Measurements from ENCODE around the gene SNX17. TPM values are rescaled to one million over a fixed set of nuclear protein-coding genes. Genes with fewer than 3 reads are reported as not detected.
A peak's percentile ranks its signal among the peaks of the same experiment; 100 is the strongest.
"Not testable (repeated sequence)": the region's sequence is repeated elsewhere in the genome, so short reads cannot be mapped to it uniquely, and the experiment has no call there.

SNX17 gene
- total and polyA plus RNA-seq, 5 experiments from 2014 or later, result 121 to 217 (median 200) TPM

GRCh38 chr2:27409321-27410073 is 39.1 kb downstream of the SNX17 start, which contains the start of gene PPM1G:
PPM1G (minus strand) TSS chr2:27409591; CDS start chr2:27409422, 169 bp downstream.
- DNase-seq, result peak; percentile 92 to 97 (median 95)
- peak within 1 kb of the TSS; percentile 83 to 98 (median 96) for H3K27ac Mint-ChIP-seq
- H3K27me3 Mint-ChIP-seq, result peaks cover 0 to 5% (median 2%) of the 10 kb centered on the region in 5 donors

GRCh38 chr2:27412419-27413152 is 42.2 kb downstream of the SNX17 start:
- Mint-ChIP-seq H3K36me3 (peaks cover 0 to 1% (median 0%) of the 10 kb centered on the region in 3 donors), H3K27me3 (peaks cover 0 to 5% (median 2%) of the 10 kb centered on the region in 5 donors), H3K4me3 (peak overlapping the region in 1 of 10 donors; percentile 19), H3K27ac (peak overlapping the region in 4 of 10 donors; percentile 23 to 71 (median 57)), H3K4me1 (peaks cover 10 to 21% (median 16%) of the 10 kb centered on the region in 4 donors), H3K9me3 (no peaks in the 10 kb centered on the region)
- ATAC-seq (no peak), DNase-seq (no peak)
- POLR2A ChIA-PET, result interaction anchor here (1.2 to 1.7 kb wide), 2 partner anchors 11 to 16 kb away, joined by 3 to 8 read pairs; partner anchors contain the start of gene NRBP1

More at GRCh38 chr2:27409321-27410073, 39.1 kb downstream of the SNX17 start, which contains the start of gene PPM1G:
- peak; percentile 94 to 96 for ATAC-seq
- peaks cover 19 to 43% (median 35%) of the 10 kb centered on the region in 4 donors for H3K4me1 Mint-ChIP-seq
- H3K36me3 Mint-ChIP-seq, result peaks cover 0 to 19% (median 0%) of the 10 kb centered on the region in 3 donors
- H3K9me3 Mint-ChIP-seq, result no peaks in the 10 kb centered on the region
- H3K4me3 Mint-ChIP-seq, result peak within 1 kb of the TSS; percentile 87 to 95 (median 93)
- POLR2A ChIA-PET, result interaction anchor here (0.6 to 3.4 kb wide), 18 partner anchors 11 to 254 kb away, joined by 3 to 58 read pairs (median 6); partner anchors contain the start of genes ATRAID, CCDC121, EIF2B4 and GPN1

- ATAC-seq, result no peak
- POLR2A ChIA-PET, result no interaction called here
Measured at GRCh38 chr2:27416151-27416550, 45.7 kb downstream of the SNX17 start.

GRCh38 chr2:27420996-27421395 is 50.6 kb downstream of the SNX17 start:
- POLR2A ChIA-PET, result interaction anchor here (1.1 kb wide), 1 partner anchor 11 kb away, joined by 3 read pairs; the partner anchor contains the start of gene PPM1G
- Mint-ChIP-seq H3K9me3 (no peaks in the 10 kb centered on the region), H3K4me3 (no peak overlapping the region), H3K4me1 (no peaks in the 10 kb centered on the region), H3K27me3 (no peaks in the 10 kb centered on the region), H3K27ac (no peak overlapping the region), H3K36me3 (no peaks in the 10 kb centered on the region)
- DNase-seq (no peak), ATAC-seq (no peak)

More at GRCh38 chr2:27416151-27416550, 45.7 kb downstream of the SNX17 start:
- Mint-ChIP-seq H3K4me1 (peaks cover 0 to 2% (median 0%) of the 10 kb centered on the region in 4 donors), H3K27me3 (peaks cover 0 to 5% (median 2%) of the 10 kb centered on the region in 5 donors), H3K27ac (no peak overlapping the region), H3K36me3 (no peaks in the 10 kb centered on the region), H3K4me3 (no peak overlapping the region), H3K9me3 (no peaks in the 10 kb centered on the region)
- DNase-seq, result no peak

GRCh38 chr2:27421660-27422250 is 51.3 kb downstream of the SNX17 start:
- POLR2A ChIA-PET, result no interaction called here
- peak overlapping the region in 2 of 10 donors; percentile 33 to 50 for H3K27ac Mint-ChIP-seq

GRCh38 chr2:27422958-27423357 is 52.5 kb downstream of the SNX17 start:
- POLR2A ChIA-PET, result no interaction called here

More at GRCh38 chr2:27421660-27422250, 51.3 kb downstream of the SNX17 start:
- H3K4me1 Mint-ChIP-seq, result no peaks in the 10 kb centered on the region
- no peaks in the 10 kb centered on the region for H3K36me3 Mint-ChIP-seq
- DNase-seq (no peak), ATAC-seq (no peak)
- H3K4me3 Mint-ChIP-seq, result no peak overlapping the region
- H3K9me3 Mint-ChIP-seq, result no peaks in the 10 kb centered on the region
- no peaks in the 10 kb centered on the region for H3K27me3 Mint-ChIP-seq

GRCh38 chr2:27425039-27425438 is 54.6 kb downstream of the SNX17 start:
- H3K9me3 Mint-ChIP-seq, DNase-seq, H3K27me3 Mint-ChIP-seq, H3K27ac Mint-ChIP-seq, ATAC-seq, H3K36me3 Mint-ChIP-seq, H3K4me3 Mint-ChIP-seq: not testable (repeated sequence)
- peaks cover 13 to 21% (median 18%) of the 10 kb centered on the region in 4 donors for H3K4me1 Mint-ChIP-seq
- POLR2A ChIA-PET, result interaction anchor here (0.6 to 0.8 kb wide), 2 partner anchors 15 to 70 kb away, joined by 3 to 6 read pairs; partner anchors contain the start of genes FNDC4 and PPM1G

More at GRCh38 chr2:27422958-27423357, 52.5 kb downstream of the SNX17 start:
- no peak for DNase-seq
- H3K27ac Mint-ChIP-seq, result no peak overlapping the region
- H3K36me3 Mint-ChIP-seq, result no peaks in the 10 kb centered on the region
- peaks cover 4 to 10% (median 5%) of the 10 kb centered on the region in 4 donors for H3K4me1 Mint-ChIP-seq
- no peak for ATAC-seq
- H3K9me3 Mint-ChIP-seq, result no peaks in the 10 kb centered on the region
- H3K27me3 Mint-ChIP-seq, result no peaks in the 10 kb centered on the region
- H3K4me3 Mint-ChIP-seq, result no peak overlapping the region

Other genes starting within 250 kb of the SNX17 start
- gene ABHD1, start 246.8 kb upstream of the SNX17 start, total RNA-seq, result 1 to 10 TPM; 2.1 to 2.7 TPM
- gene ABHD1, start 246.8 kb upstream of the SNX17 start, polyA plus RNA-seq, result 1 to 10 TPM; 1.3 to 1.7 (median 1.4) TPM
- 10 to 100 TPM; 35.9 to 43.3 TPM for gene PREB, start 236.0 kb upstream of the SNX17 start, total RNA-seq
- gene PREB, start 236.0 kb upstream of the SNX17 start, polyA plus RNA-seq, result 10 to 100 TPM; 40.6 to 58.4 (median 51.1) TPM
- not detected for gene PRR30, start 231.2 kb upstream of the SNX17 start, total RNA-seq
- gene PRR30, start 231.2 kb upstream of the SNX17 start, polyA plus RNA-seq, result not detected
- not detected for gene TCF23, start 221.6 kb upstream of the SNX17 start, total RNA-seq
- not detected for gene TCF23, start 221.6 kb upstream of the SNX17 start, polyA plus RNA-seq
- gene ATRAID, start 158.6 kb upstream of the SNX17 start, total RNA-seq, result 100 to 1,000 TPM; 105 TPM
- gene ATRAID, start 158.6 kb upstream of the SNX17 start, polyA plus RNA-seq, result 100 to 1,000 TPM; 299 to 388 (median 360) TPM
- gene SLC5A6, start 158.3 kb upstream of the SNX17 start, total RNA-seq, result 10 to 100 TPM; 39.1 to 39.5 TPM
- 10 to 100 TPM; 14.3 to 17.8 (median 17.2) TPM for gene SLC5A6, start 158.3 kb upstream of the SNX17 start, polyA plus RNA-seq
- gene CAD, start 153.2 kb upstream of the SNX17 start, total RNA-seq, result 10 to 100 TPM; 52.8 to 59.7 TPM
- gene CAD, start 153.2 kb upstream of the SNX17 start, polyA plus RNA-seq, result 10 to 100 TPM; 18.0 to 31.9 (median 27.7) TPM
- not detected for gene SLC30A3, start 107.6 kb upstream of the SNX17 start, total RNA-seq
- under 1 TPM in 1 of 3 donors, not detected in 2; 0.13 TPM for gene SLC30A3, start 107.6 kb upstream of the SNX17 start, polyA plus RNA-seq
- not detected for gene DNAJC5G, start 95.2 kb upstream of the SNX17 start, total RNA-seq
- gene DNAJC5G, start 95.2 kb upstream of the SNX17 start, polyA plus RNA-seq, result not detected
- under 1 TPM in 1 of 2 experiments, not detected in 1; 0.19 TPM for gene TRIM54, start 88.2 kb upstream of the SNX17 start, total RNA-seq
- not detected for gene TRIM54, start 88.2 kb upstream of the SNX17 start, polyA plus RNA-seq
- 1 to 10 TPM; 5.9 to 6.9 TPM for gene UCN, start 62.2 kb upstream of the SNX17 start, total RNA-seq
- 1 to 10 TPM in 2 of 3 donors, under 1 TPM in 1; 0.54 to 1.3 (median 1.2) TPM for gene UCN, start 62.2 kb upstream of the SNX17 start, polyA plus RNA-seq
- gene MPV17, start 47.5 kb upstream of the SNX17 start, total RNA-seq, result 100 to 1,000 TPM; 109 to 111 TPM
- 100 to 1,000 TPM; 110 to 135 (median 124) TPM for gene MPV17, start 47.5 kb upstream of the SNX17 start, polyA plus RNA-seq
- 100 to 1,000 TPM in 1 of 2 experiments, 10 to 100 TPM in 1; 96.5 to 105 TPM for gene GTF3C2, start 13.9 kb upstream of the SNX17 start, total RNA-seq
- 10 to 100 TPM; 26.2 to 46.1 (median 31.3) TPM for gene GTF3C2, start 13.9 kb upstream of the SNX17 start, polyA plus RNA-seq
- gene EIF2B4, start 278 bp upstream of the SNX17 start, total RNA-seq, result 10 to 100 TPM; 54.9 to 55.5 TPM
- gene EIF2B4, start 278 bp upstream of the SNX17 start, polyA plus RNA-seq, result 10 to 100 TPM; 26.4 to 41.2 (median 30.0) TPM
- 10 to 100 TPM; 18.6 to 18.8 TPM for gene ZNF513, start 10.1 kb downstream of the SNX17 start, total RNA-seq
- 1 to 10 TPM; 2.0 to 6.0 (median 2.5) TPM for gene ZNF513, start 10.1 kb downstream of the SNX17 start, polyA plus RNA-seq
- gene PPM1G, start 39.0 kb downstream of the SNX17 start, total RNA-seq, result 10 to 100 TPM; 46.3 to 48.4 TPM
- gene PPM1G, start 39.0 kb downstream of the SNX17 start, polyA plus RNA-seq, result 10 to 100 TPM; 57.1 to 85.2 (median 66.1) TPM
- 100 to 1,000 TPM; 118 TPM for gene NRBP1, start 58.0 kb downstream of the SNX17 start, total RNA-seq
- gene NRBP1, start 58.0 kb downstream of the SNX17 start, polyA plus RNA-seq, result 100 to 1,000 TPM in 1 of 3 donors, 10 to 100 TPM in 2; 73.4 to 107 (median 78.8) TPM
- 10 to 100 TPM; 20.9 to 23.7 TPM for gene KRTCAP3, start 71.8 kb downstream of the SNX17 start, total RNA-seq
- gene KRTCAP3, start 71.8 kb downstream of the SNX17 start, polyA plus RNA-seq, result 1 to 10 TPM; 3.1 to 3.9 (median 3.6) TPM
- gene IFT172, start 119.1 kb downstream of the SNX17 start, total RNA-seq, result 10 to 100 TPM; 32.2 to 40.6 TPM
- gene IFT172, start 119.1 kb downstream of the SNX17 start, polyA plus RNA-seq, result 1 to 10 TPM; 1.1 to 4.9 (median 3.4) TPM
- not detected for gene FNDC4, start 124.6 kb downstream of the SNX17 start, total RNA-seq
- under 1 TPM in 2 of 3 donors, not detected in 1; 0.09 to 0.15 TPM for gene FNDC4, start 124.6 kb downstream of the SNX17 start, polyA plus RNA-seq
- gene GCKR, start 126.2 kb downstream of the SNX17 start, total RNA-seq, result not detected
- gene GCKR, start 126.2 kb downstream of the SNX17 start, polyA plus RNA-seq, result not detected
- gene ZNF512, start 212.4 kb downstream of the SNX17 start, total RNA-seq, result 10 to 100 TPM; 68.1 to 73.5 TPM
- gene ZNF512, start 212.4 kb downstream of the SNX17 start, polyA plus RNA-seq, result 10 to 100 TPM; 35.3 to 58.9 (median 50.1) TPM